Measurements from ENCODE around the gene LRRC7.

LRRC7 gene

GRCh38 chr1:69587391-69587790 lies 19.7 kb downstream of the LRRC7 start:
- H3K4me1 ChIP-seq (ENCODE audit: control insufficient read depth, insufficient read depth, low read length, poor library complexity, severe bottlenecking), result no peaks in the 10 kb centered on the region
- H3K9me3 ChIP-seq (ENCODE audit: control insufficient read depth, low read length), result no peaks in the 10 kb centered on the region

GRCh38 chr1:69589799-69590198 lies 22.1 kb downstream of the LRRC7 start:
- Histone ChIP-seq H3K4me1 (ENCODE audit: control insufficient read depth, insufficient read depth, low read length, poor library complexity, severe bottlenecking) (no peaks in the 10 kb centered on the region), H3K27ac (ENCODE audit: low read depth, low read length, severe bottlenecking) (no peak overlapping the region), H3K36me3 (ENCODE audit: control insufficient read depth, insufficient read depth, low read length) (no peaks in the 10 kb centered on the region), H3K4me3 (ENCODE audit: extremely low read depth, insufficient read depth, low read length, poor library complexity, severe bottlenecking) (no peak overlapping the region), H3K9me3 (ENCODE audit: control insufficient read depth, low read length) (no peaks in the 10 kb centered on the region)
- no CpG with 5 or more reads among the region's 1 CpG for WGBS, 2 experiments (ENCODE audit: insufficient coverage in 2 of 2)

More at GRCh38 chr1:69587391-69587790, 19.7 kb downstream of the LRRC7 start:
- H3K27ac ChIP-seq (ENCODE audit: low read depth, low read length, severe bottlenecking), result no peak overlapping the region
- no peak overlapping the region for H3K4me3 ChIP-seq (ENCODE audit: extremely low read depth, insufficient read depth, low read length, poor library complexity, severe bottlenecking)
- no CpG with 5 or more reads among the region's 5 CpGs for WGBS, 2 experiments (ENCODE audit: insufficient coverage in 2 of 2)
- H3K36me3 ChIP-seq (ENCODE audit: control insufficient read depth, insufficient read depth, low read length), result no peaks in the 10 kb centered on the region

GRCh38 chr1:69592341-69592740 lies 24.6 kb downstream of the LRRC7 start:
- Histone ChIP-seq H3K4me3 (ENCODE audit: extremely low read depth, insufficient read depth, low read length, poor library complexity, severe bottlenecking) (no peak overlapping the region), H3K27ac (ENCODE audit: low read depth, low read length, severe bottlenecking) (no peak overlapping the region), H3K36me3 (ENCODE audit: control insufficient read depth, insufficient read depth, low read length) (no peaks in the 10 kb centered on the region), H3K4me1 (ENCODE audit: control insufficient read depth, insufficient read depth, low read length, poor library complexity, severe bottlenecking) (no peaks in the 10 kb centered on the region), H3K9me3 (ENCODE audit: control insufficient read depth, low read length) (no peaks in the 10 kb centered on the region)
- no CpG with 5 or more reads among the region's 6 CpGs for WGBS, 2 experiments (ENCODE audit: insufficient coverage in 2 of 2)

- no peak overlapping the region for H3K27ac ChIP-seq (ENCODE audit: low read depth, low read length, severe bottlenecking)
- WGBS, 2 experiments (ENCODE audit: insufficient coverage in 2 of 2), result 60% methylated on average over 1 of the region's 2 CpGs; no CpG with 5 or more reads in 1 of the 2 experiments
- no peak overlapping the region for H3K4me3 ChIP-seq (ENCODE audit: extremely low read depth, insufficient read depth, low read length, poor library complexity, severe bottlenecking)
- H3K36me3 ChIP-seq (ENCODE audit: control insufficient read depth, insufficient read depth, low read length), result no peaks in the 10 kb centered on the region
- H3K4me1 ChIP-seq (ENCODE audit: control insufficient read depth, insufficient read depth, low read length, poor library complexity, severe bottlenecking), result no peaks in the 10 kb centered on the region
- no peaks in the 10 kb centered on the region for H3K9me3 ChIP-seq (ENCODE audit: control insufficient read depth, low read length)
Measured at GRCh38 chr1:69595486-69595885, 27.8 kb downstream of the LRRC7 start.

- Histone ChIP-seq H3K4me3 (ENCODE audit: extremely low read depth, insufficient read depth, low read length, poor library complexity, severe bottlenecking) (no peak overlapping the region), H3K4me1 (ENCODE audit: control insufficient read depth, insufficient read depth, low read length, poor library complexity, severe bottlenecking) (no peaks in the 10 kb centered on the region), H3K36me3 (ENCODE audit: control insufficient read depth, insufficient read depth, low read length) (no peaks in the 10 kb centered on the region), H3K27ac (ENCODE audit: low read depth, low read length, severe bottlenecking) (no peak overlapping the region), H3K9me3 (ENCODE audit: control insufficient read depth, low read length) (no peaks in the 10 kb centered on the region)
- WGBS, 2 experiments (ENCODE audit: insufficient coverage in 2 of 2), result 66 to 76% methylated on average over 2 of the region's 3 CpGs
Measured at GRCh38 chr1:69611316-69611715, 43.6 kb downstream of the LRRC7 start.

GRCh38 chr1:69613414-69613813 lies 45.7 kb downstream of the LRRC7 start:
- 80 to 100% methylated on average over 1 to 2 of the region's 3 CpGs for WGBS, 2 experiments (ENCODE audit: insufficient coverage in 2 of 2)
- no peaks in the 10 kb centered on the region for H3K36me3 ChIP-seq (ENCODE audit: control insufficient read depth, insufficient read depth, low read length)
- H3K4me3 ChIP-seq (ENCODE audit: extremely low read depth, insufficient read depth, low read length, poor library complexity, severe bottlenecking), result no peak overlapping the region
- H3K4me1 ChIP-seq (ENCODE audit: control insufficient read depth, insufficient read depth, low read length, poor library complexity, severe bottlenecking), result no peaks in the 10 kb centered on the region
- H3K9me3 ChIP-seq (ENCODE audit: control insufficient read depth, low read length), result no peaks in the 10 kb centered on the region
- H3K27ac ChIP-seq (ENCODE audit: low read depth, low read length, severe bottlenecking), result no peak overlapping the region

- no CpG with 5 or more reads among the region's 1 CpG for WGBS, 2 experiments (ENCODE audit: insufficient coverage in 2 of 2)
- Histone ChIP-seq H3K27ac (ENCODE audit: low read depth, low read length, severe bottlenecking) (no peak overlapping the region), H3K4me3 (ENCODE audit: extremely low read depth, insufficient read depth, low read length, poor library complexity, severe bottlenecking) (no peak overlapping the region), H3K4me1 (ENCODE audit: control insufficient read depth, insufficient read depth, low read length, poor library complexity, severe bottlenecking) (no peaks in the 10 kb centered on the region), H3K9me3 (ENCODE audit: control insufficient read depth, low read length) (no peaks in the 10 kb centered on the region), H3K36me3 (ENCODE audit: control insufficient read depth, insufficient read depth, low read length) (no peaks in the 10 kb centered on the region)
Measured at GRCh38 chr1:69638673-69639072, 71.0 kb downstream of the LRRC7 start.

- no peaks in the 10 kb centered on the region for H3K9me3 ChIP-seq (ENCODE audit: control insufficient read depth, low read length)
- H3K27ac ChIP-seq (ENCODE audit: low read depth, low read length, severe bottlenecking), result no peak overlapping the region
- H3K4me1 ChIP-seq (ENCODE audit: control insufficient read depth, insufficient read depth, low read length, poor library complexity, severe bottlenecking), result no peaks in the 10 kb centered on the region
- no peaks in the 10 kb centered on the region for H3K36me3 ChIP-seq (ENCODE audit: control insufficient read depth, insufficient read depth, low read length)
- no peak overlapping the region for H3K4me3 ChIP-seq (ENCODE audit: extremely low read depth, insufficient read depth, low read length, poor library complexity, severe bottlenecking)
Measured at GRCh38 chr1:69639159-69639558, 71.4 kb downstream of the LRRC7 start.

- Histone ChIP-seq H3K9me3 (ENCODE audit: control insufficient read depth, low read length) (no peaks in the 10 kb centered on the region), H3K4me1 (ENCODE audit: control insufficient read depth, insufficient read depth, low read length, poor library complexity, severe bottlenecking) (no peaks in the 10 kb centered on the region), H3K36me3 (ENCODE audit: control insufficient read depth, insufficient read depth, low read length) (no peaks in the 10 kb centered on the region), H3K4me3 (ENCODE audit: extremely low read depth, insufficient read depth, low read length, poor library complexity, severe bottlenecking) (no peak overlapping the region), H3K27ac (ENCODE audit: low read depth, low read length, severe bottlenecking) (no peak overlapping the region)
Measured at GRCh38 chr1:69643266-69643665, 75.5 kb downstream of the LRRC7 start.

- Histone ChIP-seq H3K9me3 (ENCODE audit: control insufficient read depth, low read length) (no peaks in the 10 kb centered on the region), H3K4me1 (ENCODE audit: control insufficient read depth, insufficient read depth, low read length, poor library complexity, severe bottlenecking) (no peaks in the 10 kb centered on the region), H3K27ac (ENCODE audit: low read depth, low read length, severe bottlenecking) (no peak overlapping the region), H3K36me3 (ENCODE audit: control insufficient read depth, insufficient read depth, low read length) (no peaks in the 10 kb centered on the region), H3K4me3 (ENCODE audit: extremely low read depth, insufficient read depth, low read length, poor library complexity, severe bottlenecking) (no peak overlapping the region)
- WGBS, 2 experiments (ENCODE audit: insufficient coverage in 2 of 2), result no CpG with 5 or more reads among the region's 1 CpG
Measured at GRCh38 chr1:69645477-69645876, 77.8 kb downstream of the LRRC7 start.

- Histone ChIP-seq H3K4me3 (ENCODE audit: extremely low read depth, insufficient read depth, low read length, poor library complexity, severe bottlenecking) (no peak overlapping the region), H3K9me3 (ENCODE audit: control insufficient read depth, low read length) (no peaks in the 10 kb centered on the region), H3K36me3 (ENCODE audit: control insufficient read depth, insufficient read depth, low read length) (no peaks in the 10 kb centered on the region), H3K4me1 (ENCODE audit: control insufficient read depth, insufficient read depth, low read length, poor library complexity, severe bottlenecking) (no peaks in the 10 kb centered on the region), H3K27ac (ENCODE audit: low read depth, low read length, severe bottlenecking) (no peak overlapping the region)
Measured at GRCh38 chr1:69648486-69648885, 80.8 kb downstream of the LRRC7 start.
